Measurements from ENCODE around the gene C11orf24. TPM values are rescaled to one million over a fixed set of nuclear protein-coding genes. Genes with fewer than 3 reads are reported as not detected.

The C11orf24 gene
- total and polyA plus RNA-seq, 9 of the 15 experiments (the other 6 are each of a cell fraction or from before 2014, with no cell fraction given), result 2.0 to 65.2 (median 32.5) TPM

DNA sequence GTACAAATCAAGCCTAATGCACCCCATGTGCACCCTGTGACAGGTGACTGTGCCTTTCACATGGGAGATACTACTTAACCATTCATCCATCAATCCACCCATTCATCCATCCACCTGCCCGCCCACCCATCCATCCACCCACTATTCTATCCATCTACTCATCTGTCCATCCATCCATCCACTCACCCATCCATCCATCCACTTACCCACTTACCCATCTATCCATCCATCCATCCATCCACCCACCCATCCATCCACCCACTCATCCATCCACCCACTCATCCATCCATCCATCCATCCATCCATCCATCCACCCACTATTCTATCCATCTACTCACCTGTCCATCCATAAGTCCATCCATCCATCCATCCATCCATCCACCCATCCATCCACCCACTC, 7.5 kb downstream of the C11orf24 start (continued):
- TF ChIP-seq, protein P1, sequence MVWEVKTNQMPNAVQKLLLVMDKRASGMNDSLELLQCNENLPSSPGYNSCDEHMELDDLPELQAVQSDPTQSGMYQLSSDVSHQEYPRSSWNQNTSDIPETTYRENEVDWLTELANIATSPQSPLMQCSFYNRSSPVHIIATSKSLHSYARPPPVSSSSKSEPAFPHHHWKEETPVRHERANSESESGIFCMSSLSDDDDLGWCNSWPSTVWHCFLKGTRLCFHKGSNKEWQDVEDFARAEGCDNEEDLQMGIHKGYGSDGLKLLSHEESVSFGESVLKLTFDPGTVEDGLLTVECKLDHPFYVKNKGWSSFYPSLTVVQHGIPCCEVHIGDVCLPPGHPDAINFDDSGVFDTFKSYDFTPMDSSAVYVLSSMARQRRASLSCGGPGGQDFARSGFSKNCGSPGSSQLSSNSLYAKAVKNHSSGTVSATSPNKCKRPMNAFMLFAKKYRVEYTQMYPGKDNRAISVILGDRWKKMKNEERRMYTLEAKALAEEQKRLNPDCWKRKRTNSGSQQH (CRISPR knock-in tag; IDR thresholded peaks at IDR 0.05), result 0 out of 2 replicates have a peak, but pooled peaks have one; percentile 30

DNA sequence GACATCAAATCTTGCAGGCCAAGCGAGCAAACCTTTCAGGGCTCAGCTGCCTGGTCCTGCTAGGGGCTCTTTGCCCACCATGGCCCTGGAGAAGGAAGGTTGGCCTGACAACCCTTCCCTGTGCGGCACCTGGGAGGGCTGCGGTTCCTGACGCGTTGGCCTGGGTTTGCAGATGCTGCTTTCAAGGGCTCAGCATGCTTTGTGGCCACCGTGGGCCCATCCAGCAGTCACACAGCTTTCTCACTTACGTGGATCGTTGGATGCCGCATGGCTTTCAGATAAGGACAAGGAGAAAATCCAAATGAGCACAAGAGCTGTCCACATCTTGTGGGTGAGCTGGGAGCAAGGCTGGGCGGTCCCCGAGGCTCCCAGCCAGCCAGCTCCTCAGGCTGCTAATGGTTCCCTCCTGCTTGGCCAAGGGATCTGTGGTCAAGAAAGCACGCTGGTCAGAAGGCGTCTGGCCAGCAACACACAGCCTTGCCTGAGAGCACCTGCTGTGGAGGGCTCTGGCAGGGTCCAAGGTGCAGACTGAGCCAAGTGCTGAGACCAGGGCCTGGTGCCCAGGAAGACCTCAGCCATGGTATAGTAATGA, 8.2 kb downstream of the C11orf24 start:
- no peak overlapping the region for H3K4me2 ChIP-seq (ENCODE audit: insufficient read depth, low read length)
- peak; percentile 57 for TF ChIP-seq POLR2G (IDR thresholded peaks at IDR 0.05; ENCODE audit: low read depth, low read length)
- TF ChIP-seq RBFOX2 (IDR thresholded peaks at IDR 0.05; ENCODE audit: low read depth, low read length), result peak; percentile 56
- TF ChIP-seq, protein P2, sequence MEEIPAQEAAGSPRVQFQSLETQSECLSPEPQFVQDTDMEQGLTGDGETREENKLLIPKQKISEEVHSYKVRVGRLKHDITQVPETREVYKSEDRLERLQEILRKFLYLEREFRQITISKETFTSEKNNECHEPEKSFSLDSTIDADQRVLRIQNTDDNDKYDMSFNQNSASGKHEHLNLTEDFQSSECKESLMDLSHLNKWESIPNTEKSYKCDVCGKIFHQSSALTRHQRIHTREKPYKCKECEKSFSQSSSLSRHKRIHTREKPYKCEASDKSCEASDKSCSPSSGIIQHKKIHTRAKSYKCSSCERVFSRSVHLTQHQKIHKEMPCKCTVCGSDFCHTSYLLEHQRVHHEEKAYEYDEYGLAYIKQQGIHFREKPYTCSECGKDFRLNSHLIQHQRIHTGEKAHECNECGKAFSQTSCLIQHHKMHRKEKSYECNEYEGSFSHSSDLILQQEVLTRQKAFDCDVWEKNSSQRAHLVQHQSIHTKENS (CRISPR knock-in tag; IDR thresholded peaks at IDR 0.05), result no peak
- 0 out of 2 replicates have a peak, but pooled peaks have one; percentile 15 for TF ChIP-seq TARDBP (IDR thresholded peaks at IDR 0.05)
- DNase-seq (ENCODE audit: extremely low read depth in 1 of 4, low spot score in 3 of 4) (no peak), ATAC-seq (no peak), FAIRE-seq (no peak)
- no peak overlapping the region for H2AFZ ChIP-seq (ENCODE audit: low read depth, low read length)
- peaks cover 6% of the 10 kb centered on the region for H3K9me1 ChIP-seq (ENCODE audit: control insufficient read depth, insufficient read depth, low read length)
- H3K9ac ChIP-seq (ENCODE audit: insufficient read depth in 1 of 2, low read depth in 2 of 2, low read length in 2 of 2), result no peak overlapping the region
- no peaks in the 10 kb centered on the region for H3K9me3 ChIP-seq (replicated peaks; ENCODE audit: control insufficient read depth, insufficient read depth, low read depth, low read length)
- in situ Hi-C loops (cut with MboI) (no loop called here), intact Hi-C loops (cut with micrococcal nuclease) (no loop called here)
- ChIA-PET CTCF (ENCODE audit: low intra/inter-chr PET ratio) (no interaction called here), POLR2A (no interaction called here)
- BruUV-seq (replicated peaks), result no TSS peak
- peaks cover 8 to 15% of the 10 kb centered on the region in 2 experiments for H3K4me1 ChIP-seq (replicated peaks in 1 of 2; ENCODE audit: control insufficient read depth in 2 of 2, insufficient read depth in 2 of 2, low read length in 2 of 2)
- H3K4me3 ChIP-seq, result no peak overlapping the region
- peaks cover 3% of the 10 kb centered on the region; the same call in 1 of the 2 replicates for H4K20me1 ChIP-seq (replicated peaks; ENCODE audit: control insufficient read depth, insufficient read depth, low read length)
- H3K36me3 ChIP-seq (ENCODE audit: control insufficient read depth, insufficient read depth, low read length), result peaks cover 76% of the 10 kb centered on the region; the same call in 2 of the 3 replicates
- 94% methylated on average over 12 of the region's 13 CpGs for WGBS (ENCODE audit: insufficient coverage, low coverage, missing lambda C conversion rate)
- no peaks in the 10 kb centered on the region for H3K27me3 ChIP-seq (ENCODE audit: control insufficient read depth in 2 of 2, insufficient read depth in 2 of 2, low read length in 2 of 2)
- H3K79me2 ChIP-seq (ENCODE audit: control insufficient read depth, insufficient read depth, low read length), result peaks cover 5% of the 10 kb centered on the region; the same call in 1 of the 3 replicates
- no peak overlapping the region for H3K27ac ChIP-seq (ENCODE audit: extremely low read depth, low read depth, low read length)
